GM18498 (cell line): ENCODE measurements around the gene DCLK1.

Experiments used
- ATAC-seq: cut with Tn5 transposase; IDR thresholded peaks from one replicate; pipeline ENCODE4 v1.9.1; 2021; ENCODE audit warnings: mild to moderate bottlenecking, moderate library complexity; ENCODE audit not compliant: unreplicated experiment

The DCLK1 gene

DNA sequence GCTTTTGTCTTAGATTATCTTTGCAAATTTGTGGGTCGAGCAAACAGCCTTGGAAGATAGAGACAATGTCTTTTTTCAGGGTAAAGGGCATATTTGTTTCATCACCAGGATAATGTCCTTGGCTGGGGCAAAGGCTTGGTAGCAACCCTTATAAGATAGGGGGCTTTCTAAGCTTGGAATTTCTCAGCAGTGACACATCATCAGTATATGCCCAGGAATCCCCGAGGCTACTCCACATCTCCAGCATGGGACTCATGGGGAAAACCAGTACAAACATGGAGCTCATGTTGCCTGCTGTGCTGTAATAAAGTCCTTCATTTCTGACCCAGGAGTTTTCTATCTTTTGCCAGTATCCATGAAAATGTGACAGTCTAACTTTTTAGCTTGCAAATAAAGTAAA is 77.1 kb downstream of the DCLK1 start:
- ATAC-seq = no peak

DNA sequence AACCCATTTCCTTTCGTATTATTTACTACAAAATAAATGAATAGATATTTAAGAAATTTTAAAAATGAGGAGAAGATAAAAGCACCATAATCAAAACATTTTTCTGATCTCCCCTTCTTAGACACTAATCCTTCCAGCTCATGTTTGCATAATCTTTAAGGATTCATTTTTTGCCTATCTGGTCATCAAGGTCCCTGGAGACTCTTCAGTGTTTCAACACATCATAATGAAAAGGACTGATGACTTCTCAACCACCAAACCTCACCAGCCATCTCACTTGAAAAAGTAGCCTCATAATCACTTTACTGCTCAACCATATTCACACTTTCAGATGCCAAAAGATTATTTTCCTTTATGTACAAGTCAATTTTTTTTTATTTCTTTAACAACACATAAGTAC is 80.1 kb downstream of the DCLK1 start:
- no peak for ATAC-seq

DNA sequence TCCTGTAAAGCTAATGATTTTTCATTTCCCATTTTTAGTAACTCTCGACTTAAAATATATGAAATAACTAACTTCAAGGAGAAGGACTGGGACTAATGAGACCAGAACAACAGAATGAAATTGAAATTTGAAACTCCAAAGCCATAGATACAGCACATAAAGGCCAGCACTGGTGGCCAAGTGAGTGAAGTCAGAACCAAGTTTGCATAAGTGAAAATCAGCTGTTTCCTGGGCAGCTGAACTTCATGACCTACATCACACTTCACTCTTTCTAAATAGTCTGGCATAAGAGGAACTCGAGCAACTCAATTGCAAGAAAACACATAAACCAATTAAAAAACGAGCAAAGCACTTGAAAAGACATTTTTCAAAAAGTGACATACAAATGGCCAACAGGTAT is 84.5 kb downstream of the DCLK1 start:
- peak; percentile 68 for ATAC-seq

- ATAC-seq = no peak
Observed at GRCh38 chr13:36038785-36039555, 92.2 kb downstream of the DCLK1 start.

GRCh38 chr13:36033035-36033434 is 98.1 kb downstream of the DCLK1 start:
- ATAC-seq = no peak

DNA sequence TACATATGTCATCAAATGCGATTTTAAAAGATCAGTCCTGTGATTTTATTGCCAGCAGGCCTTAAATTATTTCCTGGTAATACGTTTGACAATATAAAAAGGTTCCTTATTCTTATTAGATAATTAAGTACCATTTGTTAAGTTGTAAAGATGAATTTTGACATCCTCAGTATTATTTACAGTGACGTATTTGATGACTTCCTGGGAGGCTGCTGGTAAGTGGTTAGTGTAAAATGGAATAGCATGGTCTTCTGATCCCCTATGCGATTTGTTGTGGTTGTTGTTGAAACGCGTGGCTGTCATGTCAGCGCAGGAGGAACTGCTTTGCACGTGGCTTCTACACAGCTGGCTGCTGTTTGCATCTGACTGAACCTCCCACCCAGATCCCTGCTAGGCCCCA is 99.7 kb downstream of the DCLK1 start:
- no peak for ATAC-seq

DNA sequence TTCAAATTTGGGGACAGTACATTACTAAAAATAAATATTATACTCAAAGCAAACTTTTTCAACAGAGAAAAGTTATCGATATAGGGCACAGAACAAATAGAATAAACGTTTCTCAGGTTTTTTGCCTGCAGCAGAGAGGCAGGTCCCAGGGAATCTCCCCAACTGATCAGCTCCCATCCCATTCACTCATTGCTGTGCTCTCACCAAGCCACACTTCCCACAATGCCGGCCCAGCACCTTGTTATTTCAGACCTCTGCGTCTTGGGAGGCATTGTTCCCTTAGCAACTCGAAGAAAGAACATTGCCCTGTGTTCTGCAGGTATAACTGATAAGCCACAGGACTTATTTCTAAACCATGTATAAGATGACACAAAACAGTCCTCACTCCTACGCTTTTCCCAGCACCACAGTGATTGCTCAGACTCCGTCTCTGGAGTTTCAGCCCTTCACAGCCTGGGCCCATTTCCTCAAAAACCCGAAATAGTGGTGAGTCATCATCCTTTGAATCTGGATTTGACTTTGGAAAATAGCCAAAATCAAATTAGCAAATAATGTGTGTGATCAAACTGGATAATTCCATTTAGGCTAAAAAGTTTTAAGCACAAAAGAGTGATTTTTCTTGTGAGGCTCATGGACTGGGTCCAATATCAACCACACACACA is 100.4 kb downstream of the DCLK1 start:
- no peak for ATAC-seq

DNA sequence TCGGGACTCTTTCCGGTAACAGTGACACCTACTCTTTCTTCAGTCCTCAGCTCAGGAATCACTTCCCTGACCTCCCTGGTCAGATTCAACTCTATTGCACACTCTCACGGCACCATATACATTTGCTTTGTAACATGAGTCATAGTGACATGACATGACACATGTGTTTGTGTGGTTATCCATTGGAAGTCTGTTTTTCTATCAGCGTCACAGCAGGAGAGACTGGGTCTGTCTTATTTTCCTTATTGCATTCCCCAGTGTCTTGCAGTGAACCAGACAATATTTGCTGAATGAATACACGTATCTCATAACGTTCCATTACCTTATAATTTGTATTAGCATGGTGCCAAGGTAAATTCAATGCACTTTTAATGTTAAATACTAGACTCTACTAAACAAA is 102.0 kb downstream of the DCLK1 start:
- no peak for ATAC-seq

- no peak for ATAC-seq
Observed at GRCh38 chr13:36028359-36029025, 102.7 kb downstream of the DCLK1 start.

GRCh38 chr13:36026531-36026930 is 104.7 kb downstream of the DCLK1 start:
- no peak for ATAC-seq

DNA sequence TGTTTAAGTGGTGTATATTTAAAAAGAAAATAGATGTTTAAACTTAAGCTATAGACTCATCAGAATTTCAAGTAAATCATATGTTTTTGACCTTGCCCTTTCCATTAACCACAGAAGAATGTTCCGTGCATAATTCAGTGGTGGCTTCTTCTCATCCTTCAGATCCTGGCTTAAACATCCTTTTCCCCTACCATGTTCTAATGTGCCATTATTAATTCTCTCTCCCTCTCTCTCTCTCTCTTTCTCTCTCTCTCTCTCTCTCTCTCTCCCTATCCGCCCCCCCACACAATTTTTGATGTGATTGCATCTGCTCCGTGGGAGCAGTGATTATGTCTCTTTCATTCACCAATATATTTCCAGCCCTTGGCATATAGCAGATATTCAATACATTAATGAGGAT is 116.4 kb downstream of the DCLK1 start:
- ATAC-seq = no peak

DNA sequence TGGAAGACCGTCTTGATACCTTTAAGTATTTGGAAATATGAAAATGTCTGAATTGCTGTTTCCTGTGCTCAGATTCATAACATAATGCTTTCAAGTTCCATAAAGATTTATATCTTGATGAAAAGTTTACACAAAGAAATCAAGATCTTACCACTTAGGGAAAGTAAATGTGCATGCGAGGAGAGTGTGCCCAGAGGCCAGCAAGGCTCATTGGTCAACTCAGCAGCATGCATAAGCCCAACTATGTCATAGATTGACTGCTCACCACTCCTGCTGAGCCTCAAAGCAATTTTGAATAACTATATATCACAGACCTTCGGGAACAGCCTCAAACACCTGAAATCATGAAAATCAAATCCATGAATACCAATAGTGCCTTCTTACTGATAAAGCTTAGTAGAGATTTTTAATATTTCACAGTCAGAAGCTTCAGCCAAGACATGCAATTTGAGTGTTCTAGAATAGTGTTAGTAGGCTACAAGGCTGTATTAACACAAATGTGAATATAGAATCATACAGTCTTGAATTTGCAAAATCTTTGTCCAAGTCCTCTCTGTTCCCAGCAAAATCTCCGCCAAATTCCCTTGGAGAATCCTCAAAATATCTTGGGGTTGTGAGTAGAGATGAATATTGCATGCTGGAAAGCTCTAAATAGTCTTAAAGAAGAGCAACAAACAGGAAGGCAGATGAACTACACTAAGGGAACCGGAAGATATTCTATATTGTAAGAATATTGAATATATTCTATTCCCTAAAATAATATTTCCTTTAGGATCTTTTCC is 124.1 kb downstream of the DCLK1 start:
- no peak for ATAC-seq

- no peak for ATAC-seq
Observed at GRCh38 chr13:36006347-36006746, 124.8 kb downstream of the DCLK1 start.

DNA sequence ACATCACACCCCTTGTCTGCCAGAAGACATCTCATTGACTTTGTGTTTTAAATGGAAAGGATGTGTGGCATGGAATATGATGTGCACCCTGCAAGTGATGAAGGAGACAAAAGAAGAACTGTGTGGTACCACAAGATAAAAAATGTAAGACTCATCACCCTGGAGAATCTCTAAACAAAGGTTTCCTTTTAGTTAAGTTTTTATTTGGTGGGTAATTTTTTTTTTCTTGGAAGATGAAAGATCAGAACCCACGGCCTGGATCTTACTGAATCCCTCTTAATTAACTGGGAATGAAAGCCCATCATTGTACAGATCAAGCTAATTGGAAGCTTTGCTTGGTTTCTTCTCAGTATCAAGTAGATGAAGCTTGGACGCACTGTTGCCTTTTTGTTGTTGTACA is 129.6 kb downstream of the DCLK1 start:
- no peak for ATAC-seq

- no peak for ATAC-seq
Observed at GRCh38 chr13:36000028-36000427, 131.2 kb downstream of the DCLK1 start.

DNA sequence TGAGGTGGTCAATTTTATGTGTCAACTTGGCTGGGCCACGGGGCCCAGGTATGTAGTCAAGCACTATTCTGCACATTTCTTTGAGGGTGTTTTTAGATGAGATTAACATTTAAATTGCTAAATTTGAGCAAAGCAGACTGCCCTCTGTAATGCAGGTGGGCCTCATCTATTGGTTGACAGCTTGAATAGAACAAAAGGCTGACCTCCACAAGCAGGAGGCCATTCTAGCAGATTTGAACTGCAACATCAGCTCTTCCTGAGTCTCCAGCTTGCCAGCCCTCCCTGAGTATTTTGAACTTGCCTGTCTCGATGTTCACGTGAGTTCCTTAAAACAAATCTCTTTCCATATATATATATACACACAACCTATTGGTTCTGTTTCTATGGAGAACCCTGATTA is 134.8 kb downstream of the DCLK1 start:
- no peak for ATAC-seq

- no peak for ATAC-seq
Observed at GRCh38 chr13:35995136-35995535, 136.0 kb downstream of the DCLK1 start.

- ATAC-seq = no peak
Observed at GRCh38 chr13:35994131-35994966, 136.8 kb downstream of the DCLK1 start.

DNA sequence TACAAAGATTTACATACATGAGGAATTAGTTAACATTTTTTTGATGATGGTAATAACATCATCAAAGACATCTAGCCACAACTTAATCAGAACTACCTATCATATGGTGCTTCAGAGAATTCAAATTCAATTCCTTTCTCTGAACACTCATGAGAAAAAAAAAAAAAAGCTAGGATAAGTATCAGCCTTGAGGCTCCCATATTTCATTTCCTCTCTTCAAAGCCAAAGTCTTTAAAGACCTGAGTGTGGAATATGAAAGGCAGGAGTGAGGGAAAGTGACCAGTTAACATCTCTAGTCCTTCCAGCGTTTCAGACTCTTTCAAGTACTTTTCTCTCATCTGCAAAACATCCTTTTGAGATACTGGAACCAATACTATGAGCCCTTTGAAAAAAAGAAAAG is 137.5 kb downstream of the DCLK1 start:
- no peak for ATAC-seq

DNA sequence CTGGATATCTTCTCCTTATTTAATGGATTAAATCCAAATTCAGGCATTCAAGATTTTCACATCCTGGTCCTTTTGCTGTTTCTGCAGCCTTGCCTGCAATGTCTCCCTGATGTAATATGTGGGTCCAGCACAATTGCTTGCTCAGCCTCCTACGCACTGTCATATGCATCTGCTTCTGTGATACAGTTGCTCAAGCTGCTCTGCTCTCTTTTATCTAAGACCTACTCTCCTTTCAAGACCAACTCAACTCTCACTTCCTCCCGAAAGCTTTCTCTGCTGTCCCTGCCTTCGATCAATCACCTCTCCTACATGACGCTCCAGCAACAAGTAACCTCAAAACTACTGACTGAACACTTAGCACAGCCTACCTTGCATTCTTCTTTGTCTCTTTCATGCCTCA is 138.2 kb downstream of the DCLK1 start:
- ATAC-seq = no peak
